Skeletal muscle satellite cell (primary cell): Measurements from ENCODE around the gene ACVR1. TPM values are rescaled to one million over a fixed set of nuclear protein-coding genes. Genes with fewer than 3 reads are reported as not detected.

Experiments used
- H3K27me3 ChIP-seq: 2 replicates; pipeline ENCODE4 v1.7.0; 2013; ENCODE audit warnings: low read length; ENCODE audit not compliant: control insufficient read depth, insufficient read depth
- H3K36me3 ChIP-seq: 2 replicates; pipeline ENCODE4 v1.7.0; 2013; ENCODE audit warnings: mild to moderate bottlenecking, control low read depth, low read length; ENCODE audit not compliant: insufficient read depth
- H3K4me1 ChIP-seq: 2 replicates; pipeline ENCODE4 v1.7.0; 2013; ENCODE audit warnings: low read length; ENCODE audit not compliant: control insufficient read depth, insufficient read depth
- H3K4me2 ChIP-seq: 2 replicates; pipeline ENCODE4 v1.7.0; 2013; ENCODE audit warnings: mild to moderate bottlenecking, low read length
- H3K4me3 ChIP-seq: 2 replicates; pipeline ENCODE4 v1.7.0; 2013; ENCODE audit warnings: low read length
- H3K9ac ChIP-seq: 2 replicates; pipeline ENCODE4 v1.7.0; 2013; ENCODE audit warnings: mild to moderate bottlenecking, low read depth, low read length, moderate library complexity
- H3K9me3 ChIP-seq: replicated peaks from 2 replicates; pipeline ENCODE4 v1.7.0; 2013; ENCODE audit warnings: mild to moderate bottlenecking, control low read depth, low read length
- small RNA-seq: library from RNA; depleted of rRNA; stranded (forward); fragments of <200 nt; gene quantifications from one replicate; pipeline ENCODE3, GENCODE V24; 2012

The ACVR1 gene

GRCh38 chr2:157691131-157691530 lies 185.0 kb downstream of the ACVR1 start:
- no peak overlapping the region for H3K4me3 ChIP-seq
- H3K9ac ChIP-seq, result no peak overlapping the region
- no peaks in the 10 kb centered on the region for H3K9me3 ChIP-seq
- no peaks in the 10 kb centered on the region for H3K36me3 ChIP-seq
- peaks cover 17% of the 10 kb centered on the region for H3K4me1 ChIP-seq
- H3K4me2 ChIP-seq, result no peak overlapping the region
- H3K27me3 ChIP-seq, result no peaks in the 10 kb centered on the region

Small RNA genes lying within 50 kb of the gene (small RNA-seq; reads per million reads assigned to genes)
- not detected for gene RNU6-436P
